Nephron progenitor cell (in vitro differentiated cells): ENCODE data around the gene NDUFS3.
A peak's percentile ranks its signal among the peaks of the same experiment; 100 is the strongest.
"Not testable (repeated sequence)": the region's sequence is repeated elsewhere in the genome, so short reads cannot be mapped to it uniquely, and the experiment has no call there.

Experiments
- DNase-seq: peaks from one replicate; pipeline ENCODE4 v3.0.0; 2021
- H3K27ac Mint-ChIP-seq: 2 replicates; pipeline ENCODE4 v1.8.0; 2021; ENCODE audit warnings: mild to moderate bottlenecking, moderate library complexity, mixed read lengths
- H3K27me3 Mint-ChIP-seq: 2 replicates; pipeline ENCODE4 v1.8.0; 2021; ENCODE audit warnings: mild to moderate bottlenecking, low read depth, mixed read lengths; ENCODE audit not compliant: poor library complexity
- H3K36me3 Mint-ChIP-seq: 2 replicates; pipeline ENCODE4 v1.8.0; 2021; ENCODE audit warnings: low read depth, mixed read lengths
- H3K4me1 Mint-ChIP-seq: 2 replicates; pipeline ENCODE4 v1.8.0; 2021; ENCODE audit warnings: mixed read lengths
- H3K4me3 Mint-ChIP-seq: 2 replicates; pipeline ENCODE4 v1.8.0; 2021; ENCODE audit warnings: mild to moderate bottlenecking, moderate library complexity, mixed read lengths
- H3K9me3 Mint-ChIP-seq: 2 replicates; pipeline ENCODE4 v1.8.0; 2021; ENCODE audit warnings: mild to moderate bottlenecking, moderate library complexity, mixed read lengths
- TF ChIP-seq, protein P1 (sequence below): fragments of 200-600 bp; sonication (generic); IDR thresholded peaks from 2 replicates; pipeline ENCODE4 v1.5.0; 2021; ENCODE audit warnings: antibody characterized with exemption

NDUFS3 gene

DNA sequence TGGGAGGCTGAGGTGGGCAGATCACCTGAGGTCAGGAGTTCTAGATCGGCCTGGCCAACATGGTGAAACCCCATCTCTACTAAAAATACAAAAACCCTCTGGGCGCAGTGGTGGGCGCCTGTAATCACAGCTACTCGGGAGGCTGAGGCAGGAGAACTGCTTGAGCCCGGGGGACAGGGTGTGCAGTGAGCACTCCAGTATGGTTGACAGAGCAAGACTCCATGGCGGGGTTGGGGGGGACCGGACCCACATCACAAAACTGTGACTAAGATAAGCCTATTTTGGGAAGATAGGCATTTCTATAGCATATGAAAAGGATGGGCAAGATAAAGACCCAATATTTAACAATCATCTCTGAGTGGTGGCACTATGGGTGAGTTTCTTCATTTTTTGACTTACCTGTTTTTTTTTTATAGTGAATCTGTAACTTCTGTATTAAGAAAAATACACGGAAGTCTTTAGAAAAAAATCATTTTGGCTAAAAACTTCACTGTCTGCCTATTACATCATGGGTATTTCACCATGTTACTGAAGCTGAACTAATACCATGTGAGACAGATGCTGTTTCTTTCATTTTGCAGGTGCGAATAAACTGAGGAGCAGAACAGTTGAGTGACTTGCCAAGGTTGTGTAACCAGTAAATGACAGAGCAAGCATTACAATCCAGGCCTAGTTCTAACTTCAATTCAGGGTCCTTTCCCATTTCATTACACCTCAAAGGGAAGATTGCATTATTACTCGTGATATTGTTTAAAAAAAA, 28.4 kb upstream of the NDUFS3 start:
- TF ChIP-seq, protein P1, sequence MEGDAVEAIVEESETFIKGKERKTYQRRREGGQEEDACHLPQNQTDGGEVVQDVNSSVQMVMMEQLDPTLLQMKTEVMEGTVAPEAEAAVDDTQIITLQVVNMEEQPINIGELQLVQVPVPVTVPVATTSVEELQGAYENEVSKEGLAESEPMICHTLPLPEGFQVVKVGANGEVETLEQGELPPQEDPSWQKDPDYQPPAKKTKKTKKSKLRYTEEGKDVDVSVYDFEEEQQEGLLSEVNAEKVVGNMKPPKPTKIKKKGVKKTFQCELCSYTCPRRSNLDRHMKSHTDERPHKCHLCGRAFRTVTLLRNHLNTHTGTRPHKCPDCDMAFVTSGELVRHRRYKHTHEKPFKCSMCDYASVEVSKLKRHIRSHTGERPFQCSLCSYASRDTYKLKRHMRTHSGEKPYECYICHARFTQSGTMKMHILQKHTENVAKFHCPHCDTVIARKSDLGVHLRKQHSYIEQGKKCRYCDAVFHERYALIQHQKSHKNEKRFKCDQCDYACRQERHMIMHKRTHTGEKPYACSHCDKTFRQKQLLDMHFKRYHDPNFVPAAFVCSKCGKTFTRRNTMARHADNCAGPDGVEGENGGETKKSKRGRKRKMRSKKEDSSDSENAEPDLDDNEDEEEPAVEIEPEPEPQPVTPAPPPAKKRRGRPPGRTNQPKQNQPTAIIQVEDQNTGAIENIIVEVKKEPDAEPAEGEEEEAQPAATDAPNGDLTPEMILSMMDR, result no peak
- H3K36me3 Mint-ChIP-seq, result peaks cover 42% of the 10 kb centered on the region
- H3K27ac Mint-ChIP-seq, result peak overlapping the region; percentile 74
- peaks cover 3% of the 10 kb centered on the region for H3K27me3 Mint-ChIP-seq
- H3K4me1 Mint-ChIP-seq, result peaks cover 39% of the 10 kb centered on the region
- DNase-seq, result no peak
- H3K9me3 Mint-ChIP-seq, result no peaks in the 10 kb centered on the region
- peak overlapping the region; percentile 99 for H3K4me3 Mint-ChIP-seq

- TF ChIP-seq, protein P1, result no peak
- no peaks in the 10 kb centered on the region for H3K9me3 Mint-ChIP-seq
- DNase-seq, result no peak
- peaks cover 3% of the 10 kb centered on the region for H3K27me3 Mint-ChIP-seq
- H3K4me3 Mint-ChIP-seq, result peak overlapping the region; percentile 99
- peak overlapping the region; percentile 96 for H3K27ac Mint-ChIP-seq
- H3K4me1 Mint-ChIP-seq, result peaks cover 39% of the 10 kb centered on the region
- peaks cover 42% of the 10 kb centered on the region for H3K36me3 Mint-ChIP-seq
These were observed 27.8 kb upstream of the NDUFS3 start for GRCh38 chr11:47551086-47551485.

- Mint-ChIP-seq H3K27ac (peak overlapping the region; percentile 99), H3K9me3 (no peaks in the 10 kb centered on the region), H3K27me3 (peaks cover 3% of the 10 kb centered on the region), H3K4me1 (peaks cover 39% of the 10 kb centered on the region), H3K36me3 (peaks cover 35% of the 10 kb centered on the region), H3K4me3 (peak overlapping the region; percentile 99)
- TF ChIP-seq, protein P1, result no peak
- peak; percentile 57 for DNase-seq
These were observed 26.8 kb upstream of the NDUFS3 start for GRCh38 chr11:47552056-47552565.

DNA sequence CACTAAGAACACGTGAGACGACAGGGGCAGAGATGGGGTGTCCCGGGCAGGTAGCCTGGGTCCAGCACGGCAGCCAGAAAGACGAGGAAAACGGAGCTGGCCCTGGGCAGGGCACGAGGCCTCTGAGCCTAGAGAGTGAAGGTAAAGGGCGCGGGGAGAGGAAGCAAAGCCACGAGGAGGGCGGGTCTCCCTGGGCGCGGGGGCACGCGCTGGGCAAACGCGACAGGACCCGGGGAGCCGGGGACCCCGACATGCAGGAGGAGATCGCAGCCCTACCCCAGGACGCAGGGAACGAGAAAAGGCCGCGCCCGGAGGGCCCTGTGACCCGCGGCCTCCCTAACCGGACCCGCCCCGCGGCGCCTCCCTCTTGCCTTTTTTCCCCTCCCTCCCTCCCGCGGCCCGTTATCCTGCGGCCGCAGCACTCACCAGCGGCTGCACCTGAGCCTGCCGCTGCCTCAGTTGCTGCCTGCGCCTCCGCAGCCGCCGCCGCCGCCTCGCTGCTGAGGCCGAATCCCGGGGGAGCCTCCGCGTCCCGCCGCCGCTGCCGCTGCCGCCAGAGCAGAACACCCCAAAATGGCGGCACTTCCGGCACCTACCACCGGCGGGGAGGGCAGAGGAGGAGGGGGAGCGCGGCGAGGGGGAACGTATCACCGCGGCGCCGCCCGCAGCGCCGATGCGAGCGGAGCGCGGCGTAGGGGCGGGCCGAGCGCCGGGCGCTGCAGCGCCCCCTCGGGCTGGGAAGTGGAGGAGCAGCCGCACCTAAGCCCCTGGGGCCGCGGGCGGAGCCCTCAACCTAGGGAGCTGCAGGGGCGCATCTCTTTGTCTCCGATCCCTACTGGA, 26.1 kb upstream of the NDUFS3 start, which contains the start of gene CELF1:
TSS of gene CELF1 (minus strand) at position 567 of the 840 bp plus-strand sequence. CDS start 53,609 bp downstream, outside the sequence.
- TF ChIP-seq, protein P1, result peak; percentile 84
- peak within 1 kb of the TSS; percentile 99 for H3K27ac Mint-ChIP-seq

DNA sequence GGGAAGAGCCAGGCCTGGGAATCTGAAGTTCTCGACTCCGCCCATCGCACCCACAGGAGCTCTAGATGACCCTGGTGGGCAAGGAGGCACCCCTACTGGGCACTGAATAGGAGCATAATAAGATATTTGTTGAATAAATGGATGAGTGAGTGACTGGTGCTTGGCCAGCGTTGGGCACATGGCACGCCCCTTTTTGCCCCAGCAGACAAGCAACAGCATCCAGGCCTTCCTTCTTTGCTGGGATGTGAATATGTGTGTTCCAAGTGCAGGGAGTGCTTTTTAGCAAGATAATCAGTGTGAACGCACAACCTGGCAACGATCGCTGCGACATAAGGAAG, 25.5 kb upstream of the NDUFS3 start:
- H3K27me3 Mint-ChIP-seq, result peaks cover 3% of the 10 kb centered on the region
- H3K27ac Mint-ChIP-seq, result peak overlapping the region; percentile 99
- H3K4me3 Mint-ChIP-seq, result peak overlapping the region; percentile 87
- peaks cover 22% of the 10 kb centered on the region for H3K36me3 Mint-ChIP-seq
- H3K9me3 Mint-ChIP-seq, result no peaks in the 10 kb centered on the region
- TF ChIP-seq, protein P1, result no peak
- no peak for DNase-seq
- H3K4me1 Mint-ChIP-seq, result peaks cover 39% of the 10 kb centered on the region

More for the DNA sequence above, 26.1 kb upstream of the NDUFS3 start, which contains the start of gene CELF1:
- DNase-seq, result peak; percentile 93
- Mint-ChIP-seq H3K4me3 (peak within 1 kb of the TSS; percentile 99), H3K4me1 (peaks cover 39% of the 10 kb centered on the region), H3K9me3 (no peaks in the 10 kb centered on the region), H3K36me3 (peaks cover 28% of the 10 kb centered on the region), H3K27me3 (peaks cover 3% of the 10 kb centered on the region)

GRCh38 chr11:47557004-47557403, 21.9 kb upstream of the NDUFS3 start:
- not testable (repeated sequence) for H3K36me3 Mint-ChIP-seq, H3K27me3 Mint-ChIP-seq, H3K27ac Mint-ChIP-seq, H3K4me3 Mint-ChIP-seq, H3K9me3 Mint-ChIP-seq, DNase-seq
- H3K4me1 Mint-ChIP-seq, result peaks cover 17% of the 10 kb centered on the region
